Ishikawa (cell line): Measurements from ENCODE around the gene FAM98C.

Source experiments
- CEBPB ChIP-seq: IDR thresholded peaks from 2 replicates; pipeline ENCODE4 v1.6.1; 2012
- CREB1 ChIP-seq: IDR thresholded peaks from 2 replicates; pipeline ENCODE4 v1.6.1; 2012; ENCODE audit warnings: low read depth
- EGR1 ChIP-seq: IDR thresholded peaks from 2 replicates; pipeline ENCODE4 v1.6.1; 2012
- EP300 ChIP-seq: IDR thresholded peaks from 2 replicates; pipeline ENCODE4 v1.6.1; 2012; ENCODE audit warnings: borderline replicate concordance
- FOXM1 ChIP-seq: IDR thresholded peaks from 2 replicates; pipeline ENCODE4 v1.6.1; 2012; ENCODE audit warnings: low read depth, borderline replicate concordance
- NFIC ChIP-seq: IDR thresholded peaks from 2 replicates; pipeline ENCODE4 v1.6.1; 2012
- RAD21 ChIP-seq: IDR thresholded peaks from 2 replicates; pipeline ENCODE4 v1.6.1; 2012; ENCODE audit warnings: low read depth
- TAF1 ChIP-seq: IDR thresholded peaks from 2 replicates; pipeline ENCODE4 v1.6.1; 2012; ENCODE audit warnings: low read depth, mild to moderate bottlenecking
- TCF12 ChIP-seq: IDR thresholded peaks from 2 replicates; pipeline ENCODE4 v1.6.1; 2012; ENCODE audit warnings: low read depth
- TEAD4 ChIP-seq: IDR thresholded peaks from 2 replicates; pipeline ENCODE4 v1.6.1; 2012
- YY1 ChIP-seq: IDR thresholded peaks from 2 replicates; pipeline ENCODE4 v1.6.1; 2012; ENCODE audit warnings: low read depth
- ZBTB7A ChIP-seq: IDR thresholded peaks from 2 replicates; pipeline ENCODE4 v1.6.1; 2012; ENCODE audit warnings: low read depth
- TF ChIP-seq, protein P1 (sequence below): IDR thresholded peaks from 2 replicates; pipeline ENCODE4 v1.6.1; 2012; ENCODE audit warnings: low read depth, mild to moderate bottlenecking
- TF ChIP-seq, protein P2 (sequence below): IDR thresholded peaks from 2 replicates; pipeline ENCODE4 v1.6.1; 2012
- TF ChIP-seq, protein P3 (sequence below): IDR thresholded peaks from 2 replicates; pipeline ENCODE4 v1.6.1; 2012

The FAM98C gene

DNA sequence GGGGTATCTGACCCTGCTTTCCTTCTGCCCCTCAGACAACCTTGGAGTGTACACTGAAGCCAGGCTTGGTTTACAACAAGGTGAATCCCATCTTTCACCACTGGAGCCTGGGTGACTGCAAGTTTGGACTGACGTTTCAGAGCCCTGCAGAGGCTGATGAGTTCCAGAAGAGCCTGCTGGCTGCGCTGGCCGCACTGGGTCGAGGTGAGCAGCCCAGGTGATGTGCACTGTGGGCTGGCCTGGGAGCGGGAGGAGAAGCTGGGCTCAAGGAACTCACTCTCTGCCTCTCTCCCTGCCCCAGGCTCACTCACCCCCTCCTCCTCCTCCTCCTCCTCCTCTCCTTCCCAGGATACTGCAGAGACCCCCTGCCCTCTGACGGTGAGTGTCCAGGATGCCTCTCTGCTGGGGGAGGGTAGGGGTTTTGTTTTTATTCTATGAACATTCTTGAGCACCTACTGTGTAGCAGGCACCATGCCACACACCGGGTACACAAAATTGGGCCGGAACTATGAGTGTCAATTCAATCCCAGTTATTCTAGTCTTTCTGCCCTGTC lies 10.9 kb upstream of the FAM98C start:
- TF ChIP-seq, protein P1, sequence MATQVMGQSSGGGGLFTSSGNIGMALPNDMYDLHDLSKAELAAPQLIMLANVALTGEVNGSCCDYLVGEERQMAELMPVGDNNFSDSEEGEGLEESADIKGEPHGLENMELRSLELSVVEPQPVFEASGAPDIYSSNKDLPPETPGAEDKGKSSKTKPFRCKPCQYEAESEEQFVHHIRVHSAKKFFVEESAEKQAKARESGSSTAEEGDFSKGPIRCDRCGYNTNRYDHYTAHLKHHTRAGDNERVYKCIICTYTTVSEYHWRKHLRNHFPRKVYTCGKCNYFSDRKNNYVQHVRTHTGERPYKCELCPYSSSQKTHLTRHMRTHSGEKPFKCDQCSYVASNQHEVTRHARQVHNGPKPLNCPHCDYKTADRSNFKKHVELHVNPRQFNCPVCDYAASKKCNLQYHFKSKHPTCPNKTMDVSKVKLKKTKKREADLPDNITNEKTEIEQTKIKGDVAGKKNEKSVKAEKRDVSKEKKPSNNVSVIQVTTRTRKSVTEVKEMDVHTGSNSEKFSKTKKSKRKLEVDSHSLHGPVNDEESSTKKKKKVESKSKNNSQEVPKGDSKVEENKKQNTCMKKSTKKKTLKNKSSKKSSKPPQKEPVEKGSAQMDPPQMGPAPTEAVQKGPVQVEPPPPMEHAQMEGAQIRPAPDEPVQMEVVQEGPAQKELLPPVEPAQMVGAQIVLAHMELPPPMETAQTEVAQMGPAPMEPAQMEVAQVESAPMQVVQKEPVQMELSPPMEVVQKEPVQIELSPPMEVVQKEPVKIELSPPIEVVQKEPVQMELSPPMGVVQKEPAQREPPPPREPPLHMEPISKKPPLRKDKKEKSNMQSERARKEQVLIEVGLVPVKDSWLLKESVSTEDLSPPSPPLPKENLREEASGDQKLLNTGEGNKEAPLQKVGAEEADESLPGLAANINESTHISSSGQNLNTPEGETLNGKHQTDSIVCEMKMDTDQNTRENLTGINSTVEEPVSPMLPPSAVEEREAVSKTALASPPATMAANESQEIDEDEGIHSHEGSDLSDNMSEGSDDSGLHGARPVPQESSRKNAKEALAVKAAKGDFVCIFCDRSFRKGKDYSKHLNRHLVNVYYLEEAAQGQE: no peak
- TF ChIP-seq, protein P2, sequence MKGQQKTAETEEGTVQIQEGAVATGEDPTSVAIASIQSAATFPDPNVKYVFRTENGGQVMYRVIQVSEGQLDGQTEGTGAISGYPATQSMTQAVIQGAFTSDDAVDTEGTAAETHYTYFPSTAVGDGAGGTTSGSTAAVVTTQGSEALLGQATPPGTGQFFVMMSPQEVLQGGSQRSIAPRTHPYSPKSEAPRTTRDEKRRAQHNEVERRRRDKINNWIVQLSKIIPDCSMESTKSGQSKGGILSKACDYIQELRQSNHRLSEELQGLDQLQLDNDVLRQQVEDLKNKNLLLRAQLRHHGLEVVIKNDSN: no peak
- TF ChIP-seq NFIC (no peak), TCF12 (no peak), ZBTB7A (no peak), TEAD4 (no peak), RAD21 (no peak), CREB1 (no peak), YY1 (no peak), CEBPB (no peak), EP300 (no peak), TAF1 (no peak), FOXM1 (no peak), EGR1 (no peak)
- TF ChIP-seq, protein P3, sequence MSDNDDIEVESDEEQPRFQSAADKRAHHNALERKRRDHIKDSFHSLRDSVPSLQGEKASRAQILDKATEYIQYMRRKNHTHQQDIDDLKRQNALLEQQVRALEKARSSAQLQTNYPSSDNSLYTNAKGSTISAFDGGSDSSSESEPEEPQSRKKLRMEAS: no peak

DNA sequence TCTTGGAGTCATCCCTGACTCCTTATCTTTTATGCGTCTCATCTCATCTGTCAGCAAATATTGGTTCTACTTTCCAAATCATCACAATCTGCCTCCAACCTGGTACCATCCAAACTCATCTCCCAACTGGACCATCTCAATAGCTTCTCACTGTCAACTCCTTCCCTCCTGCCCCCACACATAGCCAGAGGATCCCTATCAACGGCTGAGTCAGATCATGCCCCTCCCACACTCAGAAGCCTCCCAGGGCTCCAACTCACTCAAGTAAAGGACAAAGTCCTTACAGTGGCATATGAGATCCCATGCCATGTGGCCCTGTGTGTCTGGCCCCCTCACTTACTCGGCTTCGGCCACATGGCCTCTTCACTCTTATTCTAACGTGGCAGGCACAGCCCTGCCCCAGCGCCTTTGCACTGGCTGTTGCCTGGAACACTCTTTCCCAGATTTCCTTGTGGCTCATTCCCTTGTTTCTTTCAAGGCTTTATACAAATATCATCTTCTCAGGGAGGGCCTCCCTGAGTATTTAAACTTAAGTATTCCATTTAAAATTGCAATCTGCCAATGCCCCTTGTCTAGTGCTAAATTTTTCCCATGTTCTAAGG lies 10.1 kb upstream of the FAM98C start:
- TF ChIP-seq, protein P3: no peak
- TF ChIP-seq, protein P1: no peak
- TF ChIP-seq CEBPB: no peak
- no peak for TF ChIP-seq EP300
- TF ChIP-seq ZBTB7A: no peak
- no peak for TF ChIP-seq TCF12
- TF ChIP-seq CREB1: no peak
- no peak for TF ChIP-seq YY1

DNA sequence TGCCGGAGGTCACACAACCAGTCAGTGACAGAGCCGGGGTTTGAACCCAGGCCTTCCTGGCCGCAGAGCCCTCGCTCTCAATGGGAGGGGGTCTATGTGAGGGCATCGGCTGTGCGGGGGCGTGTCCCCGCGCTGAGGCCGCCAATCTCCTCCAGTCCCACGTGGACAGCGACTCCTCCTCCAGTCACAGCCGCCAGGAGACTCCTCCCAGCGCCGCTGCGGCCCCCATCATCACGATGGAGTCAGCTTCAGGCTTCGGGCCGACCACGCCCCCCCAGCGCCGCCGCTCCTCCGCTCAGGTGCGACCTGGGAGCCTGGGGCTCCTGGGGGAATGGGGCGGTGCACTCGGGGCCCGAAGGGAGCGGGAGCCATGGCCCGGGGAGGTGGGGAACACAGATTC lies 8.4 kb upstream of the FAM98C start:
- no peak for TF ChIP-seq CREB1
- TF ChIP-seq, protein P1: no peak
- TF ChIP-seq TAF1: no peak
- TF ChIP-seq TEAD4: no peak
- no peak for TF ChIP-seq YY1
- TF ChIP-seq EP300: no peak
- TF ChIP-seq CEBPB: no peak
- TF ChIP-seq, protein P3: no peak
- no peak for TF ChIP-seq FOXM1
- TF ChIP-seq EGR1: no peak
- TF ChIP-seq TCF12: no peak
- no peak for TF ChIP-seq NFIC
- TF ChIP-seq, protein P2: no peak
- no peak for TF ChIP-seq RAD21
- no peak for TF ChIP-seq ZBTB7A

DNA sequence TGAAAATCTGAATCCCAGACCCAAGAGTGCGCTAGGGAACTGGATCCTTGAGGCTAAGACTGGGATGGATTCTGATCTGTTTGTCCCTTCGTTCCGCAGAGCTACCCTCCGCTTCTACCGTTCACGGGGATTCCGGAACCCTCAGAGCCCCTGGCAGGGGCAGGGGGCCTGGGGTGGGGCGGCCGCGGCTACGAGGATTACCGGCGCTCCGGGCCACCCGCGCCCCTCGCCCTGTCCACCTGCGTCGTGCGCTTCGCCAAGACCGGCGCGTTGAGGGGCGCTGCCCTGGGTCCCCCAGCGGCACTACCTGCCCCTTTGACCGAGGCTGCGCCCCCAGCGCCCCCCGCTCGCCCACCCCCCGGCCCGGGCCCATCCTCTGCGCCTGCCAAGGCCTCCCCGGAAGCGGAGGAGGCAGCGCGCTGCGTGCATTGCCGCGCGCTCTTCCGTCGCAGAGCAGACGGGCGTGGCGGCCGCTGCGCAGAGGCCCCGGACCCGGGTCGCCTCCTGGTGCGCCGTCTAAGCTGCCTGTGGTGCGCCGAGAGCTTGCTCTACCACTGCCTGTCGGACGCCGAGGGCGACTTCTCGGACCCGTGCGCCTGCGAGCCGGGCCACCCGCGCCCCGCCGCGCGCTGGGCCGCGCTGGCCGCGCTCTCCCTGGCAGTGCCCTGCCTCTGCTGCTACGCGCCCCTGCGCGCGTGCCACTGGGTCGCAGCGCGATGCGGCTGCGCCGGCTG lies 7.3 kb upstream of the FAM98C start:
- TF ChIP-seq CREB1 (no peak), YY1 (no peak), TAF1 (no peak), CEBPB (no peak), EGR1 (no peak), ZBTB7A (no peak), TEAD4 (no peak), FOXM1 (no peak), EP300 (no peak), RAD21 (no peak), NFIC (no peak)
- TF ChIP-seq, protein P3: no peak
- TF ChIP-seq, protein P2: no peak
- TF ChIP-seq, protein P1: no peak
